Liver (tissue), 9 donors: ENCODE measurements around the gene SGCD. TPM values are rescaled to one million over a fixed set of nuclear protein-coding genes. Genes with fewer than 3 reads are reported as not detected.

Experiments used
- DNase-seq: peaks from one replicate; pipeline ENCODE4 v3.0.0-alpha.2; 2017; ENCODE audit warnings: low spot score
- H3K27ac ChIP-seq, 2 donors: one replicate each; pipeline ENCODE4 v1.7.0; 2013; ENCODE audit warnings: inconsistent platforms in 2 of 2, low read length in 2 of 2, control low read depth in 1 of 2, low read depth in 1 of 2, mild to moderate bottlenecking in 1 of 2
- H3K27me3 ChIP-seq, 4 donors: one replicate each; pipeline versions ENCODE4 v1.6.1 to v1.7.0; 2013; ENCODE audit warnings: low read length in 3 of 4, inconsistent platforms in 1 of 4, mild to moderate bottlenecking in 1 of 4, moderate library complexity in 1 of 4; ENCODE audit not compliant: control insufficient read depth in 4 of 4, insufficient read depth in 4 of 4
- H3K36me3 ChIP-seq, 4 donors: one replicate each; pipeline versions ENCODE4 v1.6.1 to v1.7.0; 2013; ENCODE audit warnings: low read length in 3 of 4, mild to moderate bottlenecking in 3 of 4, low read depth in 1 of 4, moderate library complexity in 1 of 4; ENCODE audit not compliant: control insufficient read depth in 4 of 4, insufficient read depth in 3 of 4
- H3K4me1 ChIP-seq, 4 donors: one replicate each; pipeline versions ENCODE4 v1.6.1 to v1.7.0; 2013; ENCODE audit warnings: low read length in 3 of 4, mild to moderate bottlenecking in 3 of 4, moderate library complexity in 1 of 4; ENCODE audit not compliant: control insufficient read depth in 4 of 4, insufficient read depth in 4 of 4
- H3K4me3 ChIP-seq, 3 donors: one replicate each; pipeline versions ENCODE4 v1.6.1 to v1.7.0; 2013; ENCODE audit warnings: low read length in 3 of 3, control low read depth in 1 of 3, low read depth in 1 of 3, mild to moderate bottlenecking in 1 of 3
- H3K9ac ChIP-seq, 2 donors: one replicate each; pipeline ENCODE4 v1.7.0; 2013; ENCODE audit warnings: low read length in 2 of 2, mild to moderate bottlenecking in 2 of 2, moderate library complexity in 2 of 2, control low read depth in 1 of 2, low read depth in 1 of 2
- H3K9me3 ChIP-seq, 4 donors: one replicate each; pipeline versions ENCODE4 v1.6.1 to v1.7.0; 2013; ENCODE audit warnings: low read length in 3 of 4; ENCODE audit not compliant: control insufficient read depth in 4 of 4
- EGR1 ChIP-seq, 2 donors: IDR thresholded peaks; 2 replicates each; pipeline ENCODE4 v1.6.1; 2016 to 2018; ENCODE audit warnings: antibody characterized with exemption in 2 of 2, low read depth in 2 of 2
- FOXA1 ChIP-seq: IDR thresholded peaks from 2 replicates; pipeline ENCODE4 v1.6.1; 2016; ENCODE audit warnings: antibody characterized with exemption
- FOXA2 ChIP-seq: IDR thresholded peaks from 2 replicates; pipeline ENCODE4 v1.6.1; 2016; ENCODE audit warnings: antibody characterized with exemption
- GABPA ChIP-seq, 2 donors: IDR thresholded peaks in 1 of 2; conservative IDR thresholded peaks in 1 of 2; 2 replicates each; pipeline ENCODE4 v1.6.1; 2016; ENCODE audit warnings: antibody characterized with exemption in 2 of 2, mild to moderate bottlenecking in 1 of 2, moderate library complexity in 1 of 2
- HNF4A ChIP-seq, 2 donors: conservative IDR thresholded peaks; 2 replicates each; pipeline ENCODE4 v1.6.1; 2016; ENCODE audit warnings: antibody characterized with exemption in 2 of 2, mild to moderate bottlenecking in 2 of 2
- HNF4G ChIP-seq: IDR thresholded peaks from 2 replicates; pipeline ENCODE4 v1.6.1; 2016; ENCODE audit warnings: antibody characterized with exemption
- JUND ChIP-seq, 2 donors: IDR thresholded peaks; 2 replicates each; pipeline ENCODE4 v1.6.1; 2016; ENCODE audit warnings: antibody characterized with exemption in 2 of 2
- MAX ChIP-seq: IDR thresholded peaks from 2 replicates; pipeline ENCODE4 v1.6.1; 2016; ENCODE audit warnings: antibody characterized with exemption
- NR2F2 ChIP-seq: IDR thresholded peaks from 2 replicates; pipeline ENCODE4 v1.6.1; 2016; ENCODE audit warnings: antibody characterized with exemption
- RAD21 ChIP-seq, 2 donors: IDR thresholded peaks; 2 replicates each; pipeline ENCODE4 v1.6.1; 2016; ENCODE audit warnings: antibody characterized with exemption in 2 of 2, mild to moderate bottlenecking in 2 of 2
- REST ChIP-seq: IDR thresholded peaks from 2 replicates; pipeline ENCODE4 v1.6.1; 2016; ENCODE audit warnings: antibody characterized with exemption, mild to moderate bottlenecking
- RXRA ChIP-seq, 2 donors: IDR thresholded peaks; 2 replicates each; pipeline ENCODE4 v1.6.1; 2017 to 2018; ENCODE audit warnings: antibody characterized with exemption in 2 of 2, mild to moderate bottlenecking in 1 of 2
- SP1 ChIP-seq: IDR thresholded peaks from 2 replicates; pipeline ENCODE4 v1.6.1; 2018; ENCODE audit warnings: antibody characterized with exemption, mild to moderate bottlenecking
- TAF1 ChIP-seq: conservative IDR thresholded peaks from 2 replicates; pipeline ENCODE4 v1.6.1; 2016; ENCODE audit warnings: antibody characterized with exemption, mild to moderate bottlenecking
- YY1 ChIP-seq: IDR thresholded peaks from 2 replicates; pipeline ENCODE4 v1.6.1; 2016; ENCODE audit warnings: antibody characterized with exemption, mild to moderate bottlenecking
- WGBS: extraction: QIAGEN DNeasy Blood & Tissue Kit; methylation state at CpG from one replicate; pipeline ENCODE4 v1.1.7; 2013; 5-methylcytosine and 5-hydroxymethylcytosine counted together
- polyA plus RNA-seq, 2 donors: library from polyadenylated mRNA; stranded (reverse) in 1 of 2; unstranded in 1 of 2; fragments of 200-250 nt in 1 of 2; fragments of >200 nt in 1 of 2; fragmentation: Nextera tagmentation in 1 of 2; extraction: Ambion mirVana in 1 of 2; gene quantifications; one replicate each; pipeline versions ENCODE4 v1.2.1 to v1.2.3, GENCODE V29; 2013 to 2015
- total RNA-seq, 2 donors: library from RNA; depleted of rRNA; stranded (reverse); fragments of >200 nt; gene quantifications; one replicate each; pipeline ENCODE4 v1.2.3, GENCODE V29; 2014
- TF ChIP-seq, protein P1 (sequence below): fragments of 150-350 bp; IDR thresholded peaks from 2 replicates; pipeline ENCODE4 v1.5.1; 2017; ENCODE audit warnings: improper control_type of control experiment, low read depth, low read length; ENCODE audit not compliant: missing input control
- TF ChIP-seq, protein P2 (sequence below): IDR thresholded peaks from 2 replicates; pipeline ENCODE4 v1.6.1; 2016; ENCODE audit warnings: antibody characterized with exemption
- TF ChIP-seq, protein P3 (sequence below): IDR thresholded peaks from 2 replicates; pipeline ENCODE4 v1.6.1; 2016; ENCODE audit warnings: antibody characterized with exemption
- donor health status: healthy.
- donor health status: healthy.
- donor health status: healthy.
- donor health status: healthy.
- donor health status: healthy.

The SGCD gene
- total and polyA plus RNA-seq, 4 donors, result 0.35 to 1.7 (median 1.0) TPM

GRCh38 chr5:156411185-156411613, 84.2 kb downstream of the SGCD start:
- DNase-seq, result no peak
- Histone ChIP-seq H3K9me3 (no peaks in the 10 kb centered on the region), H3K9ac (no peak overlapping the region), H3K36me3 (no peaks in the 10 kb centered on the region), H3K4me1 (no peaks in the 10 kb centered on the region), H3K4me3 (no peak overlapping the region), H3K27me3 (no peaks in the 10 kb centered on the region), H3K27ac (peak overlapping the region in 1 of 2 donors; percentile 35)
- WGBS, result 57% methylated on average over 6 of the region's 6 CpGs
- TF ChIP-seq YY1 (no peak), NR2F2 (peak; percentile 94), JUND (IDR thresholded peaks at IDR 0.05) (peak in 1 of 2 donors; percentile 34), RXRA (IDR thresholded peaks at IDR 0.05) (peak; percentile 36 to 56), SP1 (no peak), RAD21 (IDR thresholded peaks at IDR 0.05) (peak; percentile 33 to 49)
- TF ChIP-seq, protein P1, sequence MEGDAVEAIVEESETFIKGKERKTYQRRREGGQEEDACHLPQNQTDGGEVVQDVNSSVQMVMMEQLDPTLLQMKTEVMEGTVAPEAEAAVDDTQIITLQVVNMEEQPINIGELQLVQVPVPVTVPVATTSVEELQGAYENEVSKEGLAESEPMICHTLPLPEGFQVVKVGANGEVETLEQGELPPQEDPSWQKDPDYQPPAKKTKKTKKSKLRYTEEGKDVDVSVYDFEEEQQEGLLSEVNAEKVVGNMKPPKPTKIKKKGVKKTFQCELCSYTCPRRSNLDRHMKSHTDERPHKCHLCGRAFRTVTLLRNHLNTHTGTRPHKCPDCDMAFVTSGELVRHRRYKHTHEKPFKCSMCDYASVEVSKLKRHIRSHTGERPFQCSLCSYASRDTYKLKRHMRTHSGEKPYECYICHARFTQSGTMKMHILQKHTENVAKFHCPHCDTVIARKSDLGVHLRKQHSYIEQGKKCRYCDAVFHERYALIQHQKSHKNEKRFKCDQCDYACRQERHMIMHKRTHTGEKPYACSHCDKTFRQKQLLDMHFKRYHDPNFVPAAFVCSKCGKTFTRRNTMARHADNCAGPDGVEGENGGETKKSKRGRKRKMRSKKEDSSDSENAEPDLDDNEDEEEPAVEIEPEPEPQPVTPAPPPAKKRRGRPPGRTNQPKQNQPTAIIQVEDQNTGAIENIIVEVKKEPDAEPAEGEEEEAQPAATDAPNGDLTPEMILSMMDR, result no peak

- H3K9me3 ChIP-seq, result no peaks in the 10 kb centered on the region
- H3K4me3 ChIP-seq, result no peak overlapping the region
- H3K36me3 ChIP-seq, result no peaks in the 10 kb centered on the region
- no peaks in the 10 kb centered on the region for H3K27me3 ChIP-seq
- H3K27ac ChIP-seq, result no peak overlapping the region
- H3K4me1 ChIP-seq, result no peaks in the 10 kb centered on the region
- 44% methylated on average over 2 of the region's 2 CpGs for WGBS
- TF ChIP-seq YY1 (peak; percentile 36), MAX (no peak), JUND (IDR thresholded peaks at IDR 0.05) (peak in 1 of 2 donors; percentile 16), TAF1 (no peak), EGR1 (IDR thresholded peaks at IDR 0.05; ENCODE audit: low read depth in 2 of 2) (no peak), FOXA2 (no peak), RAD21 (IDR thresholded peaks at IDR 0.05) (peak; percentile 23 to 30), NR2F2 (no peak), HNF4G (peak; percentile 32), RXRA (IDR thresholded peaks at IDR 0.05) (peak; percentile 52 to 64), SP1 (peak; percentile 70), REST (no peak), FOXA1 (no peak), HNF4A (conservative IDR thresholded peaks at IDR 0.05) (peak; percentile 76), GABPA (IDR thresholded peaks at IDR 0.05 in 1 of 2, conservative IDR thresholded peaks at IDR 0.05 in 1 of 2) (no peak)
- TF ChIP-seq, protein P1, result no peak
- TF ChIP-seq, protein P2, sequence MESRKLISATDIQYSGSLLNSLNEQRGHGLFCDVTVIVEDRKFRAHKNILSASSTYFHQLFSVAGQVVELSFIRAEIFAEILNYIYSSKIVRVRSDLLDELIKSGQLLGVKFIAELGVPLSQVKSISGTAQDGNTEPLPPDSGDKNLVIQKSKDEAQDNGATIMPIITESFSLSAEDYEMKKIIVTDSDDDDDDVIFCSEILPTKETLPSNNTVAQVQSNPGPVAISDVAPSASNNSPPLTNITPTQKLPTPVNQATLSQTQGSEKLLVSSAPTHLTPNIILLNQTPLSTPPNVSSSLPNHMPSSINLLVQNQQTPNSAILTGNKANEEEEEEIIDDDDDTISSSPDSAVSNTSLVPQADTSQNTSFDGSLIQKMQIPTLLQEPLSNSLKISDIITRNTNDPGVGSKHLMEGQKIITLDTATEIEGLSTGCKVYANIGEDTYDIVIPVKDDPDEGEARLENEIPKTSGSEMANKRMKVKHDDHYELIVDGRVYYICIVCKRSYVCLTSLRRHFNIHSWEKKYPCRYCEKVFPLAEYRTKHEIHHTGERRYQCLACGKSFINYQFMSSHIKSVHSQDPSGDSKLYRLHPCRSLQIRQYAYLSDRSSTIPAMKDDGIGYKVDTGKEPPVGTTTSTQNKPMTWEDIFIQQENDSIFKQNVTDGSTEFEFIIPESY, result no peak
- TF ChIP-seq, protein P3, sequence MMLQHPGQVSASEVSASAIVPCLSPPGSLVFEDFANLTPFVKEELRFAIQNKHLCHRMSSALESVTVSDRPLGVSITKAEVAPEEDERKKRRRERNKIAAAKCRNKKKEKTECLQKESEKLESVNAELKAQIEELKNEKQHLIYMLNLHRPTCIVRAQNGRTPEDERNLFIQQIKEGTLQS, result no peak
- H3K9ac ChIP-seq, result no peak overlapping the region
- DNase-seq, result no peak
Measured at GRCh38 chr5:156411957-156412356, 85.0 kb downstream of the SGCD start.
